HL-60 (cell line): ENCODE data around the gene CCNY.

Experiments
- DNase-seq, 2 experiments: peaks; one replicate each; pipeline ENCODE4 v3.0.0-alpha.2; 2010 to 2020; ENCODE audit warnings: low read depth in 1 of 2, low spot score in 1 of 2
- H3K27ac ChIP-seq: fragments of 250-450 bp; sonication (Bioruptor Pico); replicated peaks from 2 replicates; pipeline ENCODE4 v1.5.1; 2020; ENCODE audit warnings: mild to moderate bottlenecking, moderate library complexity
- H3K27me3 ChIP-seq: fragments of 250-450 bp; sonication (Bioruptor Pico); 2 replicates; pipeline ENCODE4 v1.5.1; 2021; ENCODE audit warnings: mild to moderate bottlenecking, moderate library complexity; ENCODE audit not compliant: insufficient read depth, poor library complexity, severe bottlenecking
- H3K4me3 ChIP-seq: replicated peaks from 2 replicates; pipeline ENCODE4 v1.5.1; 2011; ENCODE audit warnings: mild to moderate bottlenecking, control low read depth, low read length; ENCODE audit not compliant: insufficient read depth
- CTCF ChIP-seq: IDR thresholded peaks from one replicate; pipeline ENCODE4 v1.5.1; 2011; ENCODE audit warnings: low read length, control low read depth, inconsistent platforms; ENCODE audit not compliant: insufficient read depth
- GABPA ChIP-seq: IDR thresholded peaks from 2 replicates; pipeline ENCODE4 v1.6.1; 2012; ENCODE audit warnings: low read depth
- POLR2AphosphoS5 ChIP-seq: IDR thresholded peaks from 2 replicates; pipeline ENCODE4 v1.6.1; 2012; ENCODE audit warnings: low read depth
- REST ChIP-seq: IDR thresholded peaks from 2 replicates; pipeline ENCODE4 v1.6.1; 2012; ENCODE audit warnings: low read depth; ENCODE audit not compliant: insufficient replicate concordance
- SPI1 ChIP-seq: IDR thresholded peaks from 2 replicates; pipeline ENCODE4 v1.6.1; 2012; ENCODE audit warnings: low read depth, mild to moderate bottlenecking, borderline replicate concordance

The CCNY gene

GRCh38 chr10:35435824-35436223 lies 99.5 kb downstream of the CCNY start:
- Histone ChIP-seq H3K27ac (no peak overlapping the region), H3K4me3 (no peak overlapping the region), H3K27me3 (no peaks in the 10 kb centered on the region)
- peak; percentile 26 to 28 for DNase-seq
- no peak; the same call in 1 of the 2 replicates for TF ChIP-seq SPI1
- no peak for TF ChIP-seq GABPA
- TF ChIP-seq REST: no peak
- TF ChIP-seq CTCF: no peak

DNA sequence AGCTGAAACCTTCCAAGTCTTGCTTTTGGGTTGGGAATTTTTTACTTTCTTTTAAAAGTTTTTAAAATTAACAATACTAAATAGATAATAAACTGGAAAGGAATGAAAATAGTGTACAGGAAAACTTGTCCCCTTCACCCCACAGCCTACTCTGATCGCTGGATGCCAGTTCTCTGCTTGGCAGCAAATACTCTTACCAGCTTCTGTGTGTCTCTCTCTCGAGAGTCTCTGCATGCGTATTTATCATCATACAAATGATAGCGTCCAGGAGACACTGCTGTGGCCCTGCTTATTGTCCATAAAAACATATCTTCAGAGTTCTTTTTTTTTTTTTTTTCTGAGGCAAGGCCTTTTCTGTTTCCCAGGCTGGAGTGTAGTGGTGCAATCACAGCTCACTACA lies 101.5 kb downstream of the CCNY start:
- H3K4me3 ChIP-seq: no peak overlapping the region
- H3K27ac ChIP-seq: no peak overlapping the region
- TF ChIP-seq REST: no peak
- no peak for TF ChIP-seq CTCF
- no peak for TF ChIP-seq GABPA
- no peak for TF ChIP-seq SPI1
- no peak for TF ChIP-seq POLR2AphosphoS5
- no peak for DNase-seq
- no peaks in the 10 kb centered on the region for H3K27me3 ChIP-seq

DNA sequence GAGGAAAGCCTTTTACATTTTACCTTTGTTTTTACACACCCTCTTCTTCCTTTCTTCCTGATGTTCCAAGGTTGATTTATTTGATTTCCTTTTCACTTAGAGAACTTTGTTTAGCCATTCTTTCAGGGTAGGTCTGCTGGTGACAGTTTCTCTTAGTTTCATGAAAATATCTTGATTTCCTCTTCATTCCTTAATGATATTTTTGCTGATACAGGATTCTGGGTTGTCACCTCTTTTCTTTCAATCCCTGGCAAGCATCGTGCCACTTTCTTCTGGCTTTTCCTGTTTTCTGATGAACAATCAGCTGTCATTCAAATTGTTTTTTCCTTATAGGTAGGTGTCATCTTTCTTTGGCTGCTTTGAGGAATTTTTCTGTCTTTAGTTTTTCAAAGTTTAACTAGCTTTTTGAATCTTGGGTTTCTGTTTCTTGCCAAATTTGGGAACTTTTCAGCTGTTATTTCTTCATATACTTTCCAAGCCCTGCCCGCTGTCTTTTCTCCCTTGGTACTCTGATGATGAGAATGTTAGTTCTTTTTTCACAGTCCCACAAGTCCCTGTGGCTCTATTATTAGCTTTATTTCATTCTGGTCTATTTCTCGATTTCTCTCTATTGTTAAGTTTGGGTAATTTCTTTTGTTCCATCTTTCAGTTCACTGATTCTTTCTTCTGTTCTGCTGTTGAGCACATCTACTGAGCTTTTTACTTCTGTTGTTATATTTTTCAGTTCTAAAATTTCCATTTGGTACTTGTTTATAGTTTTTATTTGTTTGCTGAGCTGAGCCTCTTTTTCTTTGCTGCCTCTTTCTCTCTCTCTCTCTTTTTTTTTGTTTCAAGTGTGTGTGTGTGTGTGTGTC lies 102.6 kb downstream of the CCNY start:
- TF ChIP-seq REST (no peak), POLR2AphosphoS5 (no peak), GABPA (no peak)
- Histone ChIP-seq H3K4me3 (no peak overlapping the region), H3K27ac (no peak overlapping the region), H3K27me3 (no peaks in the 10 kb centered on the region)
- DNase-seq: no peak
